Measurements from ENCODE around the gene LCORL. TPM values are rescaled to one million over a fixed set of nuclear protein-coding genes. Genes with fewer than 3 reads are reported as not detected.

Gene LCORL
- total RNA-seq, 1 experiment from 2014 or later: 11.3 TPM

- Mint-ChIP-seq H3K9me3 (ENCODE audit: unreplicated experiment) (no peaks in the 10 kb centered on the region), H3K4me3 (ENCODE audit: unreplicated experiment) (no peak overlapping the region), H3K36me3 (ENCODE audit: insufficient read depth, unreplicated experiment) (no peaks in the 10 kb centered on the region), H3K27ac (ENCODE audit: unreplicated experiment) (no peak overlapping the region), H3K27me3 (ENCODE audit: insufficient read depth, unreplicated experiment) (no peaks in the 10 kb centered on the region), H3K4me1 (ENCODE audit: low read depth, unreplicated experiment) (no peaks in the 10 kb centered on the region)
- H3K4me3 ChIP-seq (ENCODE audit: low read depth, low read length): no peak overlapping the region
- ChIA-PET CTCF (no interaction called here), POLR2A (no interaction called here)
- H3K4me1 ChIP-seq: no peaks in the 10 kb centered on the region
- intact Hi-C loops (cut with micrococcal nuclease; ENCODE audit: unreplicated experiment): no loop called here
- no TSS peak for BruUV-seq (replicated peaks)
- no peak for DNase-seq
- H3K36me3 ChIP-seq (ENCODE audit: control insufficient read depth, insufficient read depth, low read length): no peaks in the 10 kb centered on the region
- H3K9me3 ChIP-seq: no peaks in the 10 kb centered on the region
- H3K27me3 ChIP-seq (replicated peaks; ENCODE audit: control insufficient read depth, insufficient read depth, low read length): no peaks in the 10 kb centered on the region
- TF ChIP-seq CTCF (IDR thresholded peaks at IDR 0.05; ENCODE audit: insufficient read depth in 1 of 2, low read depth in 1 of 2, low read length in 1 of 2, severe bottlenecking in 1 of 2, unreplicated experiment in 1 of 2): no peak
Measured at GRCh38 chr4:17997129-17997528, 24.4 kb downstream of the LCORL start.

- H3K9me3 Mint-ChIP-seq (ENCODE audit: unreplicated experiment): no peaks in the 10 kb centered on the region
- Histone ChIP-seq H3K9me3 (no peaks in the 10 kb centered on the region), H3K36me3 (ENCODE audit: control insufficient read depth, insufficient read depth, low read length) (no peaks in the 10 kb centered on the region), H3K4me1 (no peaks in the 10 kb centered on the region), H3K27me3 (replicated peaks; ENCODE audit: control insufficient read depth, insufficient read depth, low read length) (no peaks in the 10 kb centered on the region), H3K4me3 (ENCODE audit: low read depth, low read length) (no peak overlapping the region)
- intact Hi-C loops (cut with micrococcal nuclease; ENCODE audit: unreplicated experiment): no loop called here
- ChIA-PET POLR2A (no interaction called here), CTCF (no interaction called here)
- no peak for TF ChIP-seq CTCF (IDR thresholded peaks at IDR 0.05; ENCODE audit: insufficient read depth in 1 of 2, low read depth in 1 of 2, low read length in 1 of 2, severe bottlenecking in 1 of 2, unreplicated experiment in 1 of 2)
- H3K4me3 Mint-ChIP-seq (ENCODE audit: unreplicated experiment): no peak overlapping the region
- no peak for DNase-seq
- H3K27me3 Mint-ChIP-seq (ENCODE audit: insufficient read depth, unreplicated experiment): no peaks in the 10 kb centered on the region
- BruUV-seq (replicated peaks): no TSS peak
- no peaks in the 10 kb centered on the region for H3K4me1 Mint-ChIP-seq (ENCODE audit: low read depth, unreplicated experiment)
- no peak overlapping the region for H3K27ac Mint-ChIP-seq (ENCODE audit: unreplicated experiment)
- no peaks in the 10 kb centered on the region for H3K36me3 Mint-ChIP-seq (ENCODE audit: insufficient read depth, unreplicated experiment)
Measured at GRCh38 chr4:17995165-17995564, 26.4 kb downstream of the LCORL start.

- TF ChIP-seq CTCF (IDR thresholded peaks at IDR 0.05; ENCODE audit: insufficient read depth in 1 of 2, low read depth in 1 of 2, low read length in 1 of 2, severe bottlenecking in 1 of 2, unreplicated experiment in 1 of 2): no peak
- no TSS peak for BruUV-seq (replicated peaks)
- no peak for DNase-seq
- POLR2A ChIA-PET: no interaction called here
- Histone ChIP-seq H3K9me3 (peaks cover 12% of the 10 kb centered on the region; the same call in 1 of the 2 replicates), H3K36me3 (ENCODE audit: control insufficient read depth, insufficient read depth, low read length) (no peaks in the 10 kb centered on the region), H3K4me1 (no peaks in the 10 kb centered on the region), H3K27me3 (replicated peaks; ENCODE audit: control insufficient read depth, insufficient read depth, low read length) (no peaks in the 10 kb centered on the region), H3K4me3 (ENCODE audit: low read depth, low read length) (no peak overlapping the region)
- no peaks in the 10 kb centered on the region for H3K4me1 Mint-ChIP-seq (ENCODE audit: low read depth, unreplicated experiment)
- CTCF ChIA-PET: no interaction called here
- H3K36me3 Mint-ChIP-seq (ENCODE audit: insufficient read depth, unreplicated experiment): peaks cover 17% of the 10 kb centered on the region
- H3K27me3 Mint-ChIP-seq (ENCODE audit: insufficient read depth, unreplicated experiment): no peaks in the 10 kb centered on the region
- H3K27ac Mint-ChIP-seq (ENCODE audit: unreplicated experiment): no peak overlapping the region
- H3K9me3 Mint-ChIP-seq (ENCODE audit: unreplicated experiment): peaks cover 40% of the 10 kb centered on the region
- H3K4me3 Mint-ChIP-seq (ENCODE audit: unreplicated experiment): no peak overlapping the region
- intact Hi-C loops (cut with micrococcal nuclease; ENCODE audit: unreplicated experiment): no loop called here
Measured at GRCh38 chr4:17985832-17986231, 35.7 kb downstream of the LCORL start.
